Measurements from ENCODE around the gene HDGFL2. TPM values are rescaled to one million over a fixed set of nuclear protein-coding genes. Genes with fewer than 3 reads are reported as not detected.

Gene HDGFL2
- total and polyA plus RNA-seq, 8 donors: 30.9 to 87.4 (median 73.1) TPM

DNA sequence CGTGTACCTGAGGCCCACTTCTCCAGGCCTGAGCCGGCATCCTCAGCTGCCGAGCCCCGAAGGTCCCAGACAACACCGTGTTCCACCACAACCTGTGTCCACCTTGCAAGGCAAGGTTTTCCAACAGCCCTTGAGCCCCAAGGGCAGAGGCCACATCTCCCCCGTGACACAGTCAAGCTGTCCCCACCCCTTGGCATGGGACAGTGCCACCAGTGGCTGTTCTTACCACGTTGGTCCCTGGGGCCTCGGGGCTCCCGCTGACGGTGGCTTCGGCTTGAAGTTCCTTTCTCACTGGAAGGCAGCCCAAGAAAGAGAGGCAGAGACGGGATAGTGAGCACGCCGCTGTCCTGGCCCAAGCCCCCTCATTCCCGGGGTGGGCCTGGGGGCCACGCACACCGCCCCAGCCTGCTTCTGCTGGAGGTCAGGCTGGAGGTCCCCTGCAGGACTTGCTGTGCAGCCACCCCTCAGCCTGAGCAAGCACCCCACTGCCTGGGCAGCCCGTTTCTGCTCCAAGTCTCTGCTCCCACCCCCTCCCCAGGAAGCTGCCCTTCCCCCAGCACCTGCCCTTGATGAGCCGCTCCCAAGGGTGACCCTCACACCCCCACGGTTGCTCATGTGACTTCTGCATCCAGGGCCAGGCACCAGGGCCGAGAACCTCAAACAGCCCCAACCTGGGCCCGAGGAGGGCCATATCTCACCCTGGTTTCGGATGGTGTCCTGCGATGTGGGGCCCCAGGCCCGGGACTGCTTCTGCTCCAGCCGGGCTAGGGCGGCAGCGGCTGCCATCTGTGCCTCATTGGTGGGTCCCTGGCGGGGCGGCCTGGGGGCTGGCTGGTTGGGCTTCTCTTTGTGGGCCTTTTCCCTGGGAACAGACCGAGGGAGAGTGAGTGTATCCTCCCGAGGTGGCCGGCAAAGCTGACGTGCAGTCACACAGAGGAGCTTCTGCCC lies 18.6 kb upstream of the HDGFL2 start:
- no peak for TF ChIP-seq CTCF (IDR thresholded peaks at IDR 0.05)
- H3K27me3 ChIP-seq: no peaks in the 10 kb centered on the region
- H3K4me3 ChIP-seq: no peak overlapping the region
- ATAC-seq: no peak
- no peak overlapping the region for H3K27ac ChIP-seq
- DNase-seq: no peak
- peaks cover 7 to 21% of the 10 kb centered on the region in 2 donors for H3K4me1 ChIP-seq
- intact Hi-C loops (cut with DNase I): no loop called here
- peaks cover 0 to 64% of the 10 kb centered on the region in 2 donors for H3K36me3 ChIP-seq
- H3K9me3 ChIP-seq: no peaks in the 10 kb centered on the region

DNA sequence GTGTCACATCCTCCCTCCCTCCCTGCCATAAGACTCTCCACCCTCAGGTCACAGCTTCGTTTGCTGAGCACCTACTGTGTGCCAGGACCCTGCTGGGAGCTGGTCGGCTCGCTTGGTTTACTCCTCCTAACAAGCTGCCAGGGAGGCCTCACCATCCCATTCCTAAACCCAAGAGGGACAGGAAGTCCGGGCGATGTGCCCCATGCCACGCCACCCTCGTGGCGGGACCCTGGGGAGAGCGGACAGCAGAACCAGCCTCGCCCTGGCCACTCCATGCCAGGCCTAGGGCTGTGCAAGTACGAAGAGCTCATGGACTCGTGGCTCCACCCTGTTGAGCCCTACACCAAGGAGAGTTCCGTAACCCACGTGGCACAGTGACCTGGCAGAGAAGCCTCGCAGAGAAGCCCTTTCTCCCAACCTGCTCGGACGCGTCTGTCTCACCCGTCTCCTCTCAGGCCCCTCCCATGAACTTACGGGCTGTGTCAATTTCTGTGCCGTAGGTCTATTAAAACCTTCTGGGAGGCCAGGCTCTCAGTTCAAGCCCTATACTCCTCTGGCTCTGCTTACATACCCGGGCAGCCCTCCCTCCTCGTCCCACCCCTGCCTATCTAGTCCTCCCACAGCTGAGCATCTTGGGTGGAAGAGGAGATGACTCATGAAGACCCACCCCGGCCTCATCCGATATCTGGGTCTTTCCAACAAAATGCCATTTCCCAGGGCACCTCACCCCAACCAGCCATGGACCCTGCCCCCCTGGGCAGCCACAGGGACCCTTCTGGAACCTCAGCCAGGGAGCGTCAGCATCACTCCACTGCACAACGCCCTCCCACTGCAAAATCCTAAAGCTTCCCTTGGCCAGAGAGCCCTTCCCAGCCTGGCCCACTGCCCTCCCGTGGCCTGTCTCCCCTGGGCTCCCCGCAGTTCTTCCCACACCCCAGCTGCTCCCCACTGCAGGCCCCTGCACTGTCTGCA lies 17.1 kb upstream of the HDGFL2 start:
- peak overlapping the region in 1 of 2 donors; percentile 28 for H3K27ac ChIP-seq
- TF ChIP-seq CTCF (IDR thresholded peaks at IDR 0.05): no peak
- DNase-seq: no peak
- H3K4me3 ChIP-seq: no peak overlapping the region
- peak; percentile 1 for ATAC-seq
- H3K4me1 ChIP-seq: peaks cover 7 to 21% of the 10 kb centered on the region in 2 donors
- no peaks in the 10 kb centered on the region for H3K27me3 ChIP-seq
- peaks cover 0 to 49% of the 10 kb centered on the region in 2 donors for H3K36me3 ChIP-seq
- intact Hi-C loops (cut with DNase I): no loop called here
- no peaks in the 10 kb centered on the region for H3K9me3 ChIP-seq

- H3K27ac ChIP-seq: peak overlapping the region; percentile 85 to 88
- H3K36me3 ChIP-seq: peaks cover 0 to 40% of the 10 kb centered on the region in 2 donors
- H3K9me3 ChIP-seq: no peaks in the 10 kb centered on the region
- peak overlapping the region in 1 of 2 donors; percentile 62 for H3K4me3 ChIP-seq
- ATAC-seq: peak; percentile 28
- peaks cover 7 to 21% of the 10 kb centered on the region in 2 donors for H3K4me1 ChIP-seq
- intact Hi-C loops (cut with DNase I): no loop called here
- H3K27me3 ChIP-seq: no peaks in the 10 kb centered on the region
- TF ChIP-seq CTCF (IDR thresholded peaks at IDR 0.05): no peak
- peak in 2 of 4 donors; percentile 58 to 68 for DNase-seq
These were observed 16.2 kb upstream of the HDGFL2 start for GRCh38 chr19:4455719-4456475.

- peak overlapping the region; percentile 85 to 88 for H3K27ac ChIP-seq
- peak overlapping the region; percentile 57 to 62 for H3K4me3 ChIP-seq
- peaks cover 7 to 21% of the 10 kb centered on the region in 2 donors for H3K4me1 ChIP-seq
- no peak for TF ChIP-seq CTCF (IDR thresholded peaks at IDR 0.05)
- peaks cover 0 to 35% of the 10 kb centered on the region in 2 donors for H3K36me3 ChIP-seq
- intact Hi-C loops (cut with DNase I): no loop called here
- DNase-seq (peak in 3 of 4 donors; percentile 45 to 62 (median 62)), ATAC-seq (peak; percentile 36)
- H3K9me3 ChIP-seq: no peaks in the 10 kb centered on the region
- no peaks in the 10 kb centered on the region for H3K27me3 ChIP-seq
These were observed 15.6 kb upstream of the HDGFL2 start for GRCh38 chr19:4456476-4456842.
